ENCODE results near the gene TMPRSS13.
"Not testable (repeated sequence)": the region's sequence is repeated elsewhere in the genome, so short reads cannot be mapped to it uniquely, and the experiment has no call there.

The TMPRSS13 gene

GRCh38 chr11:117950301-117950700, 21.1 kb upstream of the TMPRSS13 start:
- DNase-seq: no peak

GRCh38 chr11:117949062-117949461, 19.9 kb upstream of the TMPRSS13 start:
- DNase-seq: no peak

- DNase-seq: not testable (repeated sequence)
Measured at GRCh38 chr11:117948466-117948865, 19.3 kb upstream of the TMPRSS13 start.

GRCh38 chr11:117947751-117948150, 18.5 kb upstream of the TMPRSS13 start:
- not testable (repeated sequence) for DNase-seq

- no peak for DNase-seq
Measured at GRCh38 chr11:117946842-117947526, 17.8 kb upstream of the TMPRSS13 start.

- DNase-seq: no peak
Measured at GRCh38 chr11:117946156-117946841, 17.1 kb upstream of the TMPRSS13 start.

GRCh38 chr11:117945047-117945810, 16.0 kb upstream of the TMPRSS13 start:
- no peak for DNase-seq

GRCh38 chr11:117944554-117944953, 15.4 kb upstream of the TMPRSS13 start:
- no peak for DNase-seq

- no peak for DNase-seq
Measured at GRCh38 chr11:117941976-117942654, 12.9 kb upstream of the TMPRSS13 start.

- DNase-seq: no peak
Measured at GRCh38 chr11:117941163-117941707, 12.0 kb upstream of the TMPRSS13 start.

GRCh38 chr11:117940736-117941135, 11.5 kb upstream of the TMPRSS13 start:
- DNase-seq: no peak

GRCh38 chr11:117936973-117937372, 7.8 kb upstream of the TMPRSS13 start:
- no peak for DNase-seq

- DNase-seq: no peak
Measured at GRCh38 chr11:117934526-117935307, 5.5 kb upstream of the TMPRSS13 start.

GRCh38 chr11:117933930-117934329, 4.7 kb upstream of the TMPRSS13 start:
- DNase-seq: no peak

GRCh38 chr11:117933475-117933874, 4.3 kb upstream of the TMPRSS13 start:
- no peak for DNase-seq

- no peak for DNase-seq
Measured at GRCh38 chr11:117932947-117933346, 3.7 kb upstream of the TMPRSS13 start.

GRCh38 chr11:117932426-117932825, 3.2 kb upstream of the TMPRSS13 start:
- DNase-seq: no peak

GRCh38 chr11:117931971-117932370, 2.8 kb upstream of the TMPRSS13 start:
- DNase-seq: no peak

- no peak for DNase-seq
Measured at GRCh38 chr11:117931331-117931950, 2.2 kb upstream of the TMPRSS13 start.

GRCh38 chr11:117930668-117931330, 1.6 kb upstream of the TMPRSS13 start:
- no peak for DNase-seq

All from activated gamma-delta T cell (primary cell).